Ishikawa (cell line): ENCODE data around the gene FAAP20.

ENCODE experiments used
- CEBPB ChIP-seq: IDR thresholded peaks from 2 replicates; pipeline ENCODE4 v1.6.1; 2012
- CREB1 ChIP-seq: IDR thresholded peaks from 2 replicates; pipeline ENCODE4 v1.6.1; 2012; ENCODE audit warnings: low read depth
- EGR1 ChIP-seq: IDR thresholded peaks from 2 replicates; pipeline ENCODE4 v1.6.1; 2012
- EP300 ChIP-seq: IDR thresholded peaks from 2 replicates; pipeline ENCODE4 v1.6.1; 2012; ENCODE audit warnings: borderline replicate concordance
- FOXM1 ChIP-seq: IDR thresholded peaks from 2 replicates; pipeline ENCODE4 v1.6.1; 2012; ENCODE audit warnings: low read depth, borderline replicate concordance
- MAX ChIP-seq: IDR thresholded peaks from 2 replicates; pipeline ENCODE4 v1.6.1; 2012
- NFIC ChIP-seq: IDR thresholded peaks from 2 replicates; pipeline ENCODE4 v1.6.1; 2012
- RAD21 ChIP-seq: IDR thresholded peaks from 2 replicates; pipeline ENCODE4 v1.6.1; 2012; ENCODE audit warnings: low read depth
- REST ChIP-seq: IDR thresholded peaks from 2 replicates; pipeline ENCODE4 v1.6.1; 2012; ENCODE audit warnings: low read depth, mild to moderate bottlenecking
- TAF1 ChIP-seq: IDR thresholded peaks from 2 replicates; pipeline ENCODE4 v1.6.1; 2012; ENCODE audit warnings: low read depth, mild to moderate bottlenecking
- TCF12 ChIP-seq: IDR thresholded peaks from 2 replicates; pipeline ENCODE4 v1.6.1; 2012; ENCODE audit warnings: low read depth
- TEAD4 ChIP-seq: IDR thresholded peaks from 2 replicates; pipeline ENCODE4 v1.6.1; 2012
- USF1 ChIP-seq: IDR thresholded peaks from 2 replicates; pipeline ENCODE4 v1.6.1; 2012
- YY1 ChIP-seq: IDR thresholded peaks from 2 replicates; pipeline ENCODE4 v1.6.1; 2012; ENCODE audit warnings: low read depth
- ZBTB7A ChIP-seq: IDR thresholded peaks from 2 replicates; pipeline ENCODE4 v1.6.1; 2012; ENCODE audit warnings: low read depth

Gene FAAP20

GRCh38 chr1:2175055-2175414, 19.5 kb downstream of the FAAP20 start:
- TF ChIP-seq YY1 (no peak), FOXM1 (no peak), USF1 (no peak), MAX (no peak), CEBPB (no peak)

GRCh38 chr1:2174348-2175054, 20.1 kb downstream of the FAAP20 start:
- TF ChIP-seq MAX (no peak), RAD21 (peak; percentile 59)

GRCh38 chr1:2173546-2174347, 20.8 kb downstream of the FAAP20 start:
- TF ChIP-seq RAD21 (no peak), FOXM1 (no peak), CREB1 (no peak), NFIC (no peak), REST (no peak), MAX (no peak), CEBPB (no peak), YY1 (no peak), TEAD4 (no peak), EP300 (no peak), USF1 (no peak), EGR1 (no peak), TCF12 (no peak), ZBTB7A (no peak), TAF1 (no peak)

GRCh38 chr1:2172551-2173146, 21.9 kb downstream of the FAAP20 start:
- TF ChIP-seq EGR1 (no peak), TEAD4 (no peak), NFIC (no peak), ZBTB7A (no peak), EP300 (no peak), TCF12 (no peak), RAD21 (no peak), CREB1 (no peak), MAX (no peak)

GRCh38 chr1:2172012-2172411, 22.6 kb downstream of the FAAP20 start:
- TF ChIP-seq USF1 = no peak
- no peak for TF ChIP-seq EP300
- TF ChIP-seq NFIC = no peak
- TF ChIP-seq EGR1 = no peak
- TF ChIP-seq YY1 = no peak
- no peak for TF ChIP-seq TEAD4
- TF ChIP-seq REST = no peak
- TF ChIP-seq RAD21 = no peak
- TF ChIP-seq TAF1 = no peak
- no peak for TF ChIP-seq ZBTB7A
- TF ChIP-seq FOXM1 = no peak
- TF ChIP-seq CEBPB = no peak
- no peak for TF ChIP-seq MAX
- no peak for TF ChIP-seq CREB1
- TF ChIP-seq TCF12 = no peak
